Memory B cell (primary cell): Measurements from ENCODE around the gene PHF5A.
"Not testable (repeated sequence)": the region's sequence is repeated elsewhere in the genome, so short reads cannot be mapped to it uniquely, and the experiment has no call there.

Experiments
- ATAC-seq: fragments of 150-1000 bp; cut with Tn5 transposase; 2 replicates; pipeline ENCODE4 v1.10.0; 2021; ENCODE audit warnings: low read depth, mild to moderate bottlenecking, moderate library complexity
- DNase-seq, 2 donors: peaks; one replicate each; pipeline ENCODE4 v3.0.0; 2022; ENCODE audit warnings: low spot score in 2 of 2
- H3K27ac Mint-ChIP-seq: one replicate; pipeline ENCODE4 v1.8.0; 2022; ENCODE audit warnings: mild to moderate bottlenecking, moderate library complexity, mixed read lengths
- H3K27me3 Mint-ChIP-seq: one replicate; pipeline ENCODE4 v1.8.0; 2022; ENCODE audit warnings: mixed read lengths
- H3K36me3 Mint-ChIP-seq: one replicate; pipeline ENCODE4 v1.8.0; 2022; ENCODE audit warnings: mild to moderate bottlenecking, mixed read lengths
- H3K4me1 Mint-ChIP-seq: one replicate; pipeline ENCODE4 v1.8.0; 2022; ENCODE audit warnings: mixed read lengths
- H3K4me3 Mint-ChIP-seq: one replicate; pipeline ENCODE4 v1.8.0; 2022; ENCODE audit warnings: mild to moderate bottlenecking, moderate library complexity, mixed read lengths
- H3K9me3 Mint-ChIP-seq: one replicate; pipeline ENCODE4 v1.8.0; 2022; ENCODE audit warnings: mixed read lengths

Gene PHF5A

DNA sequence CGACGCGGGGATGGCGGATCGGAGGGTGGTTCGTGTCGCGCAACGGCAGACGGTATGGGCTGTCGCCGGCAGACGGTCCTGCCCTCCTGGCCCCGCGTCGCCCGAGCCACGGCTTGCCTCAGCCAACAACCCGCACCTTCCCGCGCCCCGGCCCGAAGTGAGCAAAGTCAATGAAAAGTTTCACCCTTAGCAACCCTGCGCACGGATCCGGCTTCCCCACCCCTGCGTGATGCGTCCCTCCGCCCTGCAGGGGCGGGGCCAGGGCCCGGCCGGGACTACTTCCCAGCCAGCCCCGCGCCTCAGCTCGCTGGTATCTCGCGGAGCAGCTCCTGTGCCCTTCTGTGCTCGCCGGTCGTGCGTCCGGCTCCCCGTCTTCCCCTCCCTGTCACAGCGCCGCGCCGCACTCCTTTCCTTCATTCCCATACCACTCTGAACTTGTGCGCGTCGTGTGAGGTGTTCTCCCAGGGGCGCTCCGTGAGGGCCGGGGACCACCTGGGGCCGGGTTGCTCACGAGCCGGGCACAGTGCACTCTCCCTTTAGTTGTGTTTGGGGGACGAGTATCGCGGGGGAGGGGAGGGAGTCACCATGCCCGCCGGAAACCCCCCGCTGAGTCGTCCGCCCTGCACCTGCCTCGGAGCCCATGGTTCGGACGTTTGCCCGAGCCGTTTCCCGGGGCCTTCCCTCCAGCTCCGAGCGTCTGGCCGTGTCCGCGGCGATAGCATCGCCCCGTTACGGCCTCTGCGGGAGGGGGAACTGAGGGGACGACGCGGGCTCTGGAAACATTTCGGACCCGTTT, 21.7 kb downstream of the PHF5A start, which contains the start of gene TOB2:
Gene TOB2, minus strand, starts transcription at position 163 of the 796 bp plus-strand sequence. CDS start 9,456 bp downstream, outside the sequence.
- H3K9me3 Mint-ChIP-seq = no peaks in the 10 kb centered on the region
- DNase-seq (peak; percentile 96 to 98), ATAC-seq (peak; percentile 59)
- H3K4me1 Mint-ChIP-seq = peaks cover 27% of the 10 kb centered on the region
- peak within 1 kb of the TSS; percentile 90 for H3K4me3 Mint-ChIP-seq
- H3K27me3 Mint-ChIP-seq = no peaks in the 10 kb centered on the region
- peaks cover 3% of the 10 kb centered on the region for H3K36me3 Mint-ChIP-seq
- peak within 1 kb of the TSS; percentile 100 for H3K27ac Mint-ChIP-seq

DNA sequence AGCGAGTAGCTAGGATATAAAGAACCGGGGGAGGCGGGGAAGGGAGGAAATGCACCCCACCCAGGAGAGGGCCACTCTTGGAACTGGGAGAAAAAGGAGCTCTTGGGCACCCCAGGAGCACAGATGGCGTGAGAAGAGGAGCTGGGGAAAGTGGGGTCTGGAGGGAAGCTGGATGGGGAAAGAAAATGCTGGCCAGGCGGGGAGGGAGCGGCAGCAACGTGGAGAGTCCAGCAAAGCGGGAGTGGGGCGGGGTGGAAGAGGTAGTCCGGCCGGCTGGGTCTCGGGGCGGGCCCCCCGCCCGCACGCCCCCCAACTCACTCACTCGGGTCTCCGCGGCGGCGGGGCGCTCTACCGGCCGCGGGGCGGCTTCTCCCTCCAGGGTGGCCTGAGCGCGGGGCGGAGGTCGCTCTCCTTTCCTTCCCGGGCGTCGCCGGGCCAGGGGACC, 22.4 kb downstream of the PHF5A start:
- ATAC-seq = no peak
- H3K4me3 Mint-ChIP-seq = peak overlapping the region; percentile 90
- H3K27me3 Mint-ChIP-seq = no peaks in the 10 kb centered on the region
- no peaks in the 10 kb centered on the region for H3K9me3 Mint-ChIP-seq
- H3K4me1 Mint-ChIP-seq = peaks cover 27% of the 10 kb centered on the region
- no peak for DNase-seq
- H3K36me3 Mint-ChIP-seq = peaks cover 3% of the 10 kb centered on the region
- peak overlapping the region; percentile 100 for H3K27ac Mint-ChIP-seq

DNA sequence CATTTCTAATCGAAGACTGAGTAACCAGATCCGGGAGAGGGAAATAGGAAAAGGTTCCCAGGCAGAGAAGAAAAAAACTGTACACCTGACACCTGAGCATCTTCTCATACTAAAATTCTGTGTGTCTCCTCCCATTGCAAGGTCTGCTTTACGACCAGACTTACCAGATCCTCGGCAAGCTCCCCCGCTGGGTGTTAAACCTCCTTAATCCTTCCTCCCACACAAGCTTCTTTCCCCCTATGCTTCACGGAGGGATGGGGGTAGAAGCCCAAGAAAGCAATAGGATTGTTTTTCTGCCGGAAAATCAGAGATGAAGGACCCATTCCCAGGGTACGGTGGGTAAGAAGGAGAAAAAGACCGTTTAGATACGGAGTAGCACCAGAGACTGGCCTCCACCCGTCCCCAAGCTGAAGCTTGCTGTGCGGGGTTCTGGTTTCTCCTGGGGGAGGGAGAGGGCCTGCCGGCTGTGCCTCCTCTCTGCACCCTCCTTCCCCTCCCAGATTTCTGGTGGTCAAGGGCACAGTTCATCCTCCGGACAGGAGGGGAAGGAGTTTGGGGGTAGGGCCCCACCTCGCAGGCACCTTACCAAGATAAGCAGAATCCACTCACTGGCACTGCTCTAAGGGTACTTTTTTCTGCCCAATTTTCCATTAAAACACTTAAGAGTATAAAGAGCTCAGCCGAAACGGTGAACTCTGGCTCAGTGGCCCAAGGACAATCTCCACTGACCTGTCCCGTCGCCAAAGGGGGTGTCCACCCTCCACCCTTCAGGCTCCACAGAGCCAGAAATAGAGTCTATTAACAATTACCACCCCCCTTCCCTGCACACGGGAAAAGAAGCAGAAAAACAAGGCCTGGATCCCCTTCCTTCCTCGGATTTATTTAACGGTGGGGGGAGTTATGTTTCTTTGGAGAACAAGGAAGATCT, 23.1 kb downstream of the PHF5A start:
- no peaks in the 10 kb centered on the region for H3K27me3 Mint-ChIP-seq
- H3K9me3 Mint-ChIP-seq = no peaks in the 10 kb centered on the region
- DNase-seq (peak in 1 of 2 donors; percentile 35), ATAC-seq (no peak)
- H3K27ac Mint-ChIP-seq = peak overlapping the region; percentile 100
- peaks cover 27% of the 10 kb centered on the region for H3K4me1 Mint-ChIP-seq
- H3K36me3 Mint-ChIP-seq = peaks cover 3% of the 10 kb centered on the region
- peak overlapping the region; percentile 90 for H3K4me3 Mint-ChIP-seq

DNA sequence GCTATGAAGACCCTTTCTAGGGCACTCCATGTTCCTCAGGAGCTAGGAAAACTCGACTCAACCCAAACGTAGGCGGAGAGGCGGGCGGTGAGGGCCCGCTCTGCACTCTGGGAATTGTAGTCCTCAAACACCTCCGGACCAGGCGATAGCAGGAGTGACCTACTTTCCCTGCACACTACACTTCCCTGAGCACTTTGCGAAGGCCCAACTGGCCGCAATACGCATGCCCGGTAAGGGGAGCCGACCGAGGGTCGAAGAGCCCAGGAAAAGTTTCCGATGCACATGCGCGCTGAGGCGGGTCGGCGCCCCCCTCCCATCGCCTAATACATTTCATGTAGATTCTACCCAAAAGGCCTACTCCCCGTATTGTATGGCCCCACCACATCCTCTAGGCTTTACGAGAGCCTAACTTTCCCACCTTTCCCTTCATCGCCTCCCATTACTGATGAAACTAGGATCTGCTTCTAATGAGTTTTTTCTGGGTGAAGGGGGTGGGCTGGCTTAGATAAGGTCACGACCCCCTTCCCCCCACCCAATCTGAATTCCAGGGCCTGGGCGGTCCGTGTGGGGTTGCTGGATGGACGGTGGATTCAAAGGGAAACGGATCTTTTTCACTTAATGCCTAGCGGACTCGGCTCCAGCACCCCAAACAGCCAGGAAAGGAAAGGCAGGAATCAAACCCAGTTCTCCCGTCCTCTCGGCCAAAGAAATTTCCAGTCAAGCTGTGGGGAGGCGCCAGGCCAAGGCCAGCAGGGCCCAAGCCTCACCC, 23.9 kb downstream of the PHF5A start:
- H3K27me3 Mint-ChIP-seq = no peaks in the 10 kb centered on the region
- peak overlapping the region; percentile 90 for H3K4me3 Mint-ChIP-seq
- ATAC-seq (peak; percentile 37), DNase-seq (peak; percentile 58 to 66)
- peak overlapping the region; percentile 100 for H3K27ac Mint-ChIP-seq
- H3K36me3 Mint-ChIP-seq = peaks cover 3% of the 10 kb centered on the region
- no peaks in the 10 kb centered on the region for H3K9me3 Mint-ChIP-seq
- peaks cover 29% of the 10 kb centered on the region for H3K4me1 Mint-ChIP-seq

DNA sequence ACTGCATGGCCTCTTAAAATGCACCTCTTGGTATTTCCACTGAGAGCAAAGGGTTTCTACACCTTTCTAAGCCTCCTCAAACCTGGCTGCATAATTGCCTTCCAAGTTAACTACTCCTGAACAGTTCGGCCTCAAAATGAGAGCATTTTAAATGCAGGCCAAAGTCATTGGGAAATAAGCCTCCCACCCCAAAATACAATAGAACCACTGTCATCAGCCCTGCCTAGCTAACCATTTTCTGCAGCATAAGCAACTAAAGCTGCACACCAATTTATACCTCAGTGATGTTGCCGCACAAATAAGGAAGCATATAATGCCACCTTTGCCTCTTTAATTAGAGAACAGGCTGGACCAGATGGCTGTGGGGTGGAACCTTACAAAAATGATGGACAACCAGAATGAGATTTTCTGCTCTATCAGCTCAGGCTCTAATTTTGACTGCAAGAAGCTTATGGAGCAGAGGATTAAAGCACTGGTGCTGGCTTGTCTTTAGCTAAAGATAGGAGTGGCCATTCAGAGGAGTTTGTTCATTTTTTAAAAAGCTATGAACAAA, 26.2 kb downstream of the PHF5A start:
- no peaks in the 10 kb centered on the region for H3K9me3 Mint-ChIP-seq
- H3K27me3 Mint-ChIP-seq = no peaks in the 10 kb centered on the region
- H3K4me1 Mint-ChIP-seq = peaks cover 21% of the 10 kb centered on the region
- no peak overlapping the region for H3K27ac Mint-ChIP-seq
- H3K4me3 Mint-ChIP-seq = no peak overlapping the region
- DNase-seq (no peak), ATAC-seq (no peak)
- peaks cover 3% of the 10 kb centered on the region for H3K36me3 Mint-ChIP-seq

DNA sequence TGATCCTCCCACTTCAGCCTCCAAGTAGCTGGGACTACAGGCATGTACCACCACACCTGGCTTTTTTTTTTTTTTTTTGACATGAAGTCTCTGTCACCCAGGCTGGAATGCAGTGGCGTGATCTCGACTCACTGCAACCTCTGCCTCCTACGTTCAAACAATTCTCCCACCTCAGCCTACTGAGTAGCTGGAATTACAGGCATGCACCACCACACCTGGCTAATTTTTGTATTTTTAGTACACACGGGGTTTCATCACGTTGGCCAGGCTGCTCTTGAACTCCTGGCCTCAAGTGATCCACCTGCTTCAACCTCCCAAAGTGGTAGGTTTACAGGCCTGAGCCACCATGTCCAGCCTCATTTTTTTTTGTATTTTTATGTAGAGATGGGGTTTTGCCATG, 28.0 kb downstream of the PHF5A start:
- ATAC-seq, H3K4me3 Mint-ChIP-seq, H3K27ac Mint-ChIP-seq, DNase-seq, H3K9me3 Mint-ChIP-seq, H3K27me3 Mint-ChIP-seq: not testable (repeated sequence)
- Mint-ChIP-seq H3K4me1 (peaks cover 19% of the 10 kb centered on the region), H3K36me3 (peaks cover 11% of the 10 kb centered on the region)

DNA sequence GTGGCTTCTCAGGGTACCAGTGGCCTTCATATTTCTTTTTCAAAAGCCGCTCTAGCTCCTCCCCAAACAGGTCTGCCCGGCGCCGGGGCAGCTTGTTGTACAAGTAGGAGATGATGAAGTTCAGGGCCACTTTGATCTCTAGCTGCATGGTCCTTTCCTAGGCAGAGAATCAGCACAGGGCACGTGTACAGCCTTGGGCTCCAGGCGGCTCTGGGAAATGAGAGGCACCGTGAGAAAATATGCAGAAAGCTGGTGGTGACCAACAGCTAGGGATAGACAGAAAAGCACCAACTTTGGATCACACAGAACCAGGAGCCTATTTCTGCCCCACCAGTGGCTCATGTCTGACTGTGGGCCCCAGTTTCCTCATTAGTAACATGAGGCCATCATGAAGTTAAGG, 31.3 kb downstream of the PHF5A start:
- ATAC-seq = no peak
- H3K9me3 Mint-ChIP-seq = no peaks in the 10 kb centered on the region
- no peak overlapping the region for H3K4me3 Mint-ChIP-seq
- peaks cover 11% of the 10 kb centered on the region for H3K36me3 Mint-ChIP-seq
- no peak overlapping the region for H3K27ac Mint-ChIP-seq
- H3K27me3 Mint-ChIP-seq = no peaks in the 10 kb centered on the region
- DNase-seq = no peak
- peaks cover 14% of the 10 kb centered on the region for H3K4me1 Mint-ChIP-seq

DNA sequence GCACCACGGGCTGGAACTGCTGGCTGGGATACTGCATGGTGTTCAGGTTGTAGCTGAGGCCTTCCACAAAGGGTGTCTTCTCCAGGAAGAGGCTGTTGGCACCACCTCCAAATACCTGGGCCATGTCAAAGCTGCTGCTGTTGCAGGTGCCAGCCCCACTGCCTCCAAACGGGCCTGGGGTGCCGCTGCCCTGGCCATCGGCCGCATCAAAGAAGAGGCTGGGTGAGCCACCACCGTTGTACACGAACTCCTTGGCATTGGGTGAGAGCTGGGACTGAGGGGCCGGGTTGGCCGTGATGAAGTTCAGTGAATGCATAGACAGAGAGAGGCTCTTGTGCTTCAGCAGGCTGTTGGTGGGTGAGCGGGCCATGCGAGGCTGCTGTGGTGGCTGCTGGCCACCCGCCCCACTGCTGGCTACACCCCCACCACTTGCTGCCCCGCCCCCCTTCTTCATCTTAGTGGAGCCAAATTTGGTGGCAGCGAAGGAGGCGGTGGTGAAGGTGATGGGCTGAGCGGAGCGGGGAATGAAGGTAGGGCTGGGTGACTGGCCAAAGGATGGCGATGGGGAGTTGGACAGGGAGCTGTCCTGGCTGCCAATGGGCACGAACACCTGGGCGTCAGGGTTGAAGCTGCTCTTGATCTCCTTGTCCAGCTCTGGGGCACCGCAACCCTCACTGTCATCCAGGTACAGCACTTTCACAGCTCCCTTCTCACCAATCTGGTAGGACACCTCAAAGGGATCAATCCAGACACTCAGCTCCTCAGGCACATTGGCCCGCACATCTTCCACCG, 32.0 kb downstream of the PHF5A start:
- Mint-ChIP-seq H3K4me3 (no peak overlapping the region), H3K36me3 (peaks cover 15% of the 10 kb centered on the region)

DNA sequence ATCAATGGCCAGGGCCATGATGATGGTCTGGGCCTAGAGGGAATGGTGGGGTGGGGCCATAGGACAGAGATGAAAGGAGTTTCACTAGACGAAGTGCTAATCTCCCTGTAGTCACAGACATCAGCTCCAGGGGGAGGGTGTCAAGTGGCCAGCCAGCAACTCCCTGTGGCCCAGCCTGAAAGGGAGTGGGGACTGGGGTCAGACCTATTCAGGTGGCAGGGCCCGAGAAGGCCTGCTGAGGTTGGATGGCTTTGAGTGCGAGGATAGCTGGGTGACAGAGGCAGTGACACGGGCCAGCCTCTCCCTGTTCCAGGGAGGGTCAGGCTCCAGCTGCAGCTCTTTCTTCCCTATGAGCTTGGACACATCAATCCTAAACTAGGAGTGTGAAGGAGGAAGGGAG, 32.9 kb downstream of the PHF5A start:
- Mint-ChIP-seq H3K4me1 (peaks cover 19% of the 10 kb centered on the region), H3K27me3 (no peaks in the 10 kb centered on the region), H3K36me3 (peaks cover 21% of the 10 kb centered on the region)

More for the DNA sequence above, 32.0 kb downstream of the PHF5A start:
- no peaks in the 10 kb centered on the region for H3K9me3 Mint-ChIP-seq
- H3K27me3 Mint-ChIP-seq = no peaks in the 10 kb centered on the region
- H3K27ac Mint-ChIP-seq = no peak overlapping the region
- ATAC-seq = no peak
- DNase-seq = no peak
- peaks cover 14% of the 10 kb centered on the region for H3K4me1 Mint-ChIP-seq

DNA sequence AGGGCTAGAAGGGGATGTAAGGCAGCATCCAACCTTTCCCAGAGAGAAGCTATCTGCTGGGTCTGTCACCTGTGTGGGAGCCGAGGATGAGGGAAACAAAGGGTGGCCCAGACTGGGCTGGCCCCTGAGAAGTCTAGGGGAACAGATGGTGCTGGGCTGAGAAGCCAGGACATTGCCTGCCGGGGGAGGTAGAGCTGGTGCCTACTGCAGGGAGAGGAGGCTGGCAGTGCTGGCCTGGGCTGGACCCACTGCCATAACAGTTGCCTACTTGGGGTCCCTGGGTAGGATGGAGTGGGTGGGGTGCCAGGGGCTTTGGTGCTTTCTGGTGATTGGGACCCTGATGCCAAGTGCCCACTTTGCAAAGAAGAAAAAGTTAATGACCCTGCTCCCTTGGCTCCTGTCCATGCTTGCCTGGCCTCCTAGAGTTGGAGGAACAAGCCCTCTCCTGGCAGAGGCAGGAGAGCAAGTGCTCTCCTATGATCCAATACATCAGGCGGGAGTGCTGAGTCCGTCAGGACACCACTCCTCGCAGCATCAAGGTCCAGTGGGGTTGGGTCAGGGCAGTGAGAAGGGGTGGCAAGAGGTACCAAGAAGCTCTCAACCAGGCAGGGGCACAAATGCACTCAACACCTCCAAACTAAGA, 34.0 kb downstream of the PHF5A start:
- H3K9me3 Mint-ChIP-seq, ATAC-seq, H3K27ac Mint-ChIP-seq, H3K4me3 Mint-ChIP-seq, DNase-seq, H3K27me3 Mint-ChIP-seq: not testable (repeated sequence)
- peaks cover 21% of the 10 kb centered on the region for H3K36me3 Mint-ChIP-seq
- H3K4me1 Mint-ChIP-seq = peaks cover 18% of the 10 kb centered on the region

More for the DNA sequence above, 32.9 kb downstream of the PHF5A start:
- DNase-seq (no peak), ATAC-seq (no peak)
- Mint-ChIP-seq H3K27ac (peak overlapping the region; percentile 35), H3K9me3 (no peaks in the 10 kb centered on the region), H3K4me3 (no peak overlapping the region)

DNA sequence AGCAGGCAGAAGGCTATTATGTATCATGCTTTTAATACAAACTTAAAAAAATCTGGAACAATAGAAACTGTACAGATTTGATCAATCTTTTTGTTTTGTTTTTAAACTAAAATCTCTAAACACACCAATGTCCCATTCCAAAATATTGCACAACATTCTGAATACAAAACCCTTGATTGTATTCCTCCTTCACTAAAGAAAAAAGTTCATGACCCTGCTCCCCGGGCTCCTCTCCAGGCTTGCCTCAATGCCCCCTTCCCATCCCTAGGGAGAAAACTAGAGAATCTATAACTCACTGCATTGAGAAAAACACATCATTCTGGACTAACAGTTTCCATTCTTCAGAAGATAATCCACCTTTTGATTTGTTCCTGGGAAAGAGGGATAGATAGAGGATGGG, 35.0 kb downstream of the PHF5A start:
- H3K4me3 Mint-ChIP-seq, H3K27me3 Mint-ChIP-seq, ATAC-seq, DNase-seq, H3K27ac Mint-ChIP-seq, H3K9me3 Mint-ChIP-seq: not testable (repeated sequence)
- Mint-ChIP-seq H3K4me1 (peaks cover 13% of the 10 kb centered on the region), H3K36me3 (peaks cover 21% of the 10 kb centered on the region)

DNA sequence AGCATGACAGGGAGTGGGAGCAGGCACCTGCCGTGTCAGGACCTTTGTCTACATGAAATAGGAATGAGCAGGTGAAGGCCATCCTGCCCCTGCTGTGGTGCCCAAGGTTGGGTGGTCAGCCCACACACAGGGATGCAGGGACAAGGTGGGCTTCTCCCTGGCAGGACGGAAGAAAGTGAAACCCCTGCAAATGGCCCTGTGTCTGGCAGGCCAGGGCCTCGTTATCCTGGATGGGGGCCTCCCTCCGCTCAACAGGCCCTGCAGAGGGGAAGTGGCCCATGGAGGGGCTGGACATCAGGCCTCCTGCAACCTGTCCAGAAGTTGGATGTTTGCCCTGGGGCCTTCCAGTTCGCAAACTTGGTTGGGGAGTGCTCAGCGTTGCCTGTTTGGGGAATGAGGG, 36.8 kb downstream of the PHF5A start:
- Mint-ChIP-seq H3K4me3 (no peak overlapping the region), H3K9me3 (no peaks in the 10 kb centered on the region), H3K27me3 (no peaks in the 10 kb centered on the region), H3K4me1 (peaks cover 16% of the 10 kb centered on the region), H3K36me3 (peaks cover 22% of the 10 kb centered on the region), H3K27ac (peak overlapping the region; percentile 76)
- DNase-seq (no peak), ATAC-seq (no peak)
